H9 (cell line): ENCODE measurements around the gene XRCC3. TPM values are rescaled to one million over a fixed set of nuclear protein-coding genes. Genes with fewer than 3 reads are reported as not detected.
A peak's percentile ranks its signal among the peaks of the same experiment; 100 is the strongest.

ENCODE experiments used
- DNase-seq: peaks from one replicate; pipeline ENCODE4 v3.0.0-alpha.2; 2017
- H2AFZ ChIP-seq: one replicate; pipeline ENCODE4 v1.6.1; 2013; ENCODE audit warnings: mild to moderate bottlenecking, low read length, control low read depth, moderate library complexity
- H2AK5ac ChIP-seq: 2 replicates; pipeline ENCODE4 v1.6.1; 2013; ENCODE audit warnings: low read length, control low read depth, mixed read lengths; ENCODE audit not compliant: insufficient read length
- H2BK120ac ChIP-seq: one replicate; pipeline ENCODE4 v1.6.1; 2013; ENCODE audit warnings: low read depth, mild to moderate bottlenecking, low read length, control low read depth, inconsistent platforms; ENCODE audit not compliant: poor library complexity, severe bottlenecking
- H2BK12ac ChIP-seq: 2 replicates; pipeline ENCODE4 v1.6.1; 2013; ENCODE audit warnings: low read length, control low read depth, mixed read lengths, low read depth; ENCODE audit not compliant: insufficient read length
- H2BK15ac ChIP-seq: 2 replicates; pipeline ENCODE4 v1.6.1; 2013; ENCODE audit warnings: low read depth, low read length, control low read depth
- H2BK20ac ChIP-seq: one replicate; pipeline ENCODE4 v1.6.1; 2013; ENCODE audit warnings: low read depth, mild to moderate bottlenecking, low read length, control low read depth, inconsistent platforms; ENCODE audit not compliant: poor library complexity, severe bottlenecking
- H2BK5ac ChIP-seq: 2 replicates; pipeline ENCODE4 v1.6.1; 2013; ENCODE audit warnings: low read length, control low read depth, mixed read lengths; ENCODE audit not compliant: insufficient read length
- H3K14ac ChIP-seq: 2 replicates; pipeline ENCODE4 v1.6.1; 2013; ENCODE audit warnings: low read length, control low read depth; ENCODE audit not compliant: insufficient read depth
- H3K18ac ChIP-seq: 2 replicates; pipeline ENCODE4 v1.6.1; 2013; ENCODE audit warnings: low read depth, mild to moderate bottlenecking, mixed read lengths, low read length, control low read depth; ENCODE audit not compliant: insufficient read length
- H3K23ac ChIP-seq: 2 replicates; pipeline ENCODE4 v1.6.1; 2013; ENCODE audit warnings: low read length, control low read depth, mixed read lengths, low read depth; ENCODE audit not compliant: insufficient read length
- H3K23me2 ChIP-seq: 2 replicates; pipeline ENCODE4 v1.6.1; 2013; ENCODE audit warnings: low read depth, mild to moderate bottlenecking, mixed read lengths, low read length, control low read depth; ENCODE audit not compliant: insufficient read length, poor library complexity, severe bottlenecking
- H3K27ac ChIP-seq: 2 replicates; pipeline ENCODE4 v1.5.1; 2013; ENCODE audit warnings: low read length, control low read depth, mixed read lengths, low read depth; ENCODE audit not compliant: insufficient read length
- H3K27me3 ChIP-seq: 2 replicates; pipeline ENCODE4 v1.6.1; 2013; ENCODE audit warnings: low read length, control low read depth, inconsistent platforms; ENCODE audit not compliant: insufficient read depth
- H3K4ac ChIP-seq: 2 replicates; pipeline ENCODE4 v1.6.1; 2013; ENCODE audit warnings: low read depth, mild to moderate bottlenecking, control low read depth, inconsistent platforms, low read length, moderate library complexity
- H3K4me1 ChIP-seq: 2 replicates; pipeline ENCODE4 v1.6.1; 2013; ENCODE audit warnings: low read length, control low read depth, inconsistent platforms; ENCODE audit not compliant: insufficient read depth
- H3K4me2 ChIP-seq: 2 replicates; pipeline ENCODE4 v1.6.1; 2013; ENCODE audit warnings: low read length, control low read depth, mixed read lengths; ENCODE audit not compliant: insufficient read length, insufficient read depth
- H3K56ac ChIP-seq: 2 replicates; pipeline ENCODE4 v1.6.1; 2013; ENCODE audit warnings: low read depth, mild to moderate bottlenecking, mixed read lengths, low read length, control low read depth; ENCODE audit not compliant: insufficient read length
- H3K79me1 ChIP-seq: 2 replicates; pipeline ENCODE4 v1.6.1; 2013; ENCODE audit warnings: low read depth, mild to moderate bottlenecking, moderate library complexity, low read length, control low read depth, inconsistent platforms; ENCODE audit not compliant: insufficient read depth, poor library complexity, severe bottlenecking
- H3K79me2 ChIP-seq: 2 replicates; pipeline ENCODE4 v1.6.1; 2013; ENCODE audit warnings: low read length, control low read depth, inconsistent platforms; ENCODE audit not compliant: insufficient read depth
- H3K9ac ChIP-seq: 2 replicates; pipeline ENCODE4 v1.6.1; 2013; ENCODE audit warnings: low read length, control low read depth, mixed read lengths; ENCODE audit not compliant: insufficient read length; ENCODE audit errors: extremely low read depth
- H3K9me3 ChIP-seq: one replicate; pipeline ENCODE4 v1.6.1; 2013; ENCODE audit warnings: low read depth, low read length, inconsistent platforms; ENCODE audit not compliant: control insufficient read depth
- H3T11ph ChIP-seq: one replicate; pipeline ENCODE4 v1.6.1; 2013; ENCODE audit warnings: mild to moderate bottlenecking, low read length, control low read depth, inconsistent platforms
- H4K20me1 ChIP-seq: one replicate; pipeline ENCODE4 v1.6.1; 2013; ENCODE audit not compliant: control insufficient read depth, insufficient read length, insufficient read depth
- H4K5ac ChIP-seq: 2 replicates; pipeline ENCODE4 v1.6.1; 2013; ENCODE audit warnings: low read depth, mild to moderate bottlenecking, mixed read lengths, low read length, control low read depth; ENCODE audit not compliant: insufficient read length
- H4K8ac ChIP-seq: replicated peaks from 2 replicates; pipeline ENCODE4 v1.6.1; 2013; ENCODE audit warnings: low read length, control low read depth, mixed read lengths, low read depth; ENCODE audit not compliant: insufficient read length
- H4K91ac ChIP-seq: 2 replicates; pipeline ENCODE4 v1.6.1; 2013; ENCODE audit warnings: low read depth, mild to moderate bottlenecking, moderate library complexity, mixed read lengths, low read length, control low read depth; ENCODE audit not compliant: insufficient read length
- H3K27ac Mint-ChIP-seq, 3 experiments: 2 replicates in 2 of 3; 3 replicates in 1 of 3; pipeline ENCODE4 v1.8.0; 2020 to 2021; ENCODE audit warnings: mixed read lengths in 3 of 3, mild to moderate bottlenecking in 1 of 3, moderate library complexity in 1 of 3
- H3K27me3 Mint-ChIP-seq: 2 replicates; pipeline ENCODE4 v1.8.0; 2021; ENCODE audit warnings: low read depth, mild to moderate bottlenecking, moderate library complexity, mixed read lengths
- H3K36me3 Mint-ChIP-seq, 3 experiments: 2 replicates in 2 of 3; 3 replicates in 1 of 3; pipeline ENCODE4 v1.8.0; 2020 to 2021; ENCODE audit warnings: low read depth in 3 of 3, mixed read lengths in 3 of 3; ENCODE audit not compliant: insufficient read depth in 1 of 3
- H3K4me1 Mint-ChIP-seq, 2 experiments: 2 replicates each; pipeline ENCODE4 v1.8.0; 2020; ENCODE audit warnings: mixed read lengths in 2 of 2
- H3K4me3 Mint-ChIP-seq, 2 experiments: 2 replicates in 1 of 2; 3 replicates in 1 of 2; pipeline ENCODE4 v1.8.0; 2020 to 2021; ENCODE audit warnings: mild to moderate bottlenecking in 2 of 2, mixed read lengths in 2 of 2, moderate library complexity in 1 of 2
- H3K9me3 Mint-ChIP-seq, 2 experiments: 2 replicates in 1 of 2; 3 replicates in 1 of 2; pipeline ENCODE4 v1.8.0; 2020; ENCODE audit warnings: mild to moderate bottlenecking in 2 of 2, mixed read lengths in 2 of 2, moderate library complexity in 1 of 2
- CTCF ChIP-seq: fragments of 200-600 bp; sonication (generic); conservative IDR thresholded peaks from 3 replicates; pipeline ENCODE4 v1.8.0; 2021; ENCODE audit warnings: antibody characterized with exemption, mild to moderate bottlenecking
- WGBS: extraction: QIAGEN DNeasy Blood & Tissue Kit; methylation state at CpG from one replicate; pipeline ENCODE4 v1.1.7; 2013; ENCODE audit warnings: missing lambda C conversion rate, low lambda C conversion rate, mixed read lengths; ENCODE audit not compliant: insufficient read length; ENCODE audit errors: extremely low coverage; 5-methylcytosine and 5-hydroxymethylcytosine counted together
- total RNA-seq: library from RNA; stranded (reverse); gene quantifications from 2 replicates; pipeline ENCODE4 v1.2.1, GENCODE V29; 2021

The XRCC3 gene
- total RNA-seq, 1 experiment from 2014 or later = 45.3 TPM

DNA sequence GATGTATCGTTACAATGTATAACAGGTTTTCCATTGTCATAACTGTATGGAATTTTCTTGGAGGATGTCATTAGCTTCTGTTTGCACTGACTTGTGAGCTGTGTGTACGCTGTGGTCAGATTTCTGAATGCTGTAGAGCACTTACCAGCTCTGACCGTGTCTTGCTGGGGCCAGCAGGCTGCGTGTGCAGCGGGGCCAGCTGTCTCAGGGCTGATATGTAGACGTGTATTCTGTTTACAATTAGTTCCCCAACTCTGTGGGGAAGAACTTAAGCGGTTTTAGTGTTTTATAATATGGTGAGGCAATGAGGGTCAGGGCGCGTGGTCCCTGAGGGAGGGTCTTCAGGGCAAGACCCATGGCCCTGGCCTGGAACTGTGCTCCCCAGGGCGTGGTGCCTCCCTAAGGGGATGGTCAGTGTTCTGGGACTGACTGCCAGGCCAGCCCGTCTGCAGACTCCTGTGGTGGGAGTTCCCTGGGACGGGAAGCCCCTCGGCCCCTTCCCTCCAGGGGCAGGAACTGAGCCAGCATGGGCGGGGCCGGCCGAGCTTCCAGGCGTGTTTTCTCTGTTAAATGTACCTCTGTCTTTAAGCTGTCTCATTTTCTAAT lies 18.7 kb downstream of the XRCC3 start:
- Histone ChIP-seq H2BK5ac (no peak overlapping the region), H2BK120ac (no peak overlapping the region), H3K23me2 (no peaks in the 10 kb centered on the region), H3T11ph (no peak overlapping the region), H3K56ac (no peak overlapping the region), H2AFZ (no peak overlapping the region), H3K79me1 (no peaks in the 10 kb centered on the region), H2AK5ac (no peak overlapping the region), H4K91ac (no peak overlapping the region), H3K4me2 (no peak overlapping the region), H2BK12ac (no peak overlapping the region), H3K23ac (no peak overlapping the region), H3K27ac (no peak overlapping the region), H3K4ac (no peak overlapping the region), H2BK20ac (no peak overlapping the region), H4K8ac (no peak overlapping the region), H4K20me1 (peaks cover 3% of the 10 kb centered on the region), H3K27me3 (no peaks in the 10 kb centered on the region), H3K9me3 (no peaks in the 10 kb centered on the region), H4K5ac (no peak overlapping the region), H2BK15ac (no peak overlapping the region), H3K4me1 (no peaks in the 10 kb centered on the region), H3K79me2 (no peaks in the 10 kb centered on the region), H3K9ac (no peak overlapping the region), H3K14ac (no peak overlapping the region), H3K18ac (no peak overlapping the region)
- H3K36me3 Mint-ChIP-seq = peaks cover 2 to 38% (median 24%) of the 10 kb centered on the region in 3 experiments; a peak in 6 of 7 replicates
- H3K9me3 Mint-ChIP-seq = no peaks in the 10 kb centered on the region; a peak in 1 of 5 replicates
- DNase-seq = no peak
- peak overlapping the region in 2 of 3 experiments; percentile 60 to 70; a peak in 4 of 7 replicates for H3K27ac Mint-ChIP-seq
- H3K4me3 Mint-ChIP-seq = no peak overlapping the region
- peaks cover 10 to 13% of the 10 kb centered on the region in 2 experiments; a peak in 3 of 4 replicates for H3K4me1 Mint-ChIP-seq
- WGBS = no CpG with 5 or more reads among the region's 17 CpGs
- peaks cover 1% of the 10 kb centered on the region; the same call in 1 of the 2 replicates for H3K27me3 Mint-ChIP-seq
- TF ChIP-seq CTCF = no peak
